Parathyroid adenoma (tissue), 2 donors: ENCODE results near the gene PLCXD3.

ENCODE experiments used
- H2AFZ ChIP-seq: fragments of 300-600 bp; sonication (generic); one replicate; pipeline ENCODE4 v1.7.0; 2017; ENCODE audit warnings: antibody characterized with exemption, mild to moderate bottlenecking
- H3K27ac ChIP-seq: fragments of 300-600 bp; sonication (generic); one replicate; pipeline ENCODE4 v1.7.0; 2017
- H3K27me3 ChIP-seq: fragments of 300-600 bp; sonication (generic); one replicate; pipeline ENCODE4 v1.7.0; 2017; ENCODE audit warnings: low read length; ENCODE audit not compliant: control insufficient read depth, insufficient read depth
- H3K36me3 ChIP-seq: fragments of 300-600 bp; sonication (generic); one replicate; pipeline ENCODE4 v1.7.0; 2017; ENCODE audit warnings: low read length; ENCODE audit not compliant: control insufficient read depth, insufficient read depth
- H3K4me1 ChIP-seq: fragments of 300-600 bp; sonication (generic); one replicate; pipeline ENCODE4 v1.7.0; 2017; ENCODE audit warnings: control low read depth
- H3K4me2 ChIP-seq: fragments of 300-600 bp; sonication (generic); one replicate; pipeline ENCODE4 v1.7.0; 2017; ENCODE audit warnings: low read length
- H3K4me3 ChIP-seq: fragments of 300-600 bp; sonication (generic); one replicate; pipeline ENCODE4 v1.7.0; 2017; ENCODE audit warnings: low read depth, low read length
- H3K79me2 ChIP-seq: fragments of 300-600 bp; sonication (generic); one replicate; pipeline ENCODE4 v1.7.0; 2017; ENCODE audit warnings: control low read depth
- H3K9ac ChIP-seq: fragments of 300-600 bp; sonication (generic); one replicate; pipeline ENCODE4 v1.7.0; 2017; ENCODE audit warnings: mild to moderate bottlenecking
- H3K9me3 ChIP-seq: fragments of 300-600 bp; sonication (generic); one replicate; pipeline ENCODE4 v1.7.0; 2017; ENCODE audit warnings: low read length; ENCODE audit not compliant: control insufficient read depth
- TF ChIP-seq, protein P1 (sequence below): fragments of 300-600 bp; sonication (generic); IDR thresholded peaks from one replicate; pipeline ENCODE4 v1.7.0; 2017; ENCODE audit warnings: antibody characterized with exemption, mild to moderate bottlenecking
- donor health status: primary hyperparathyroidism.

The PLCXD3 gene

DNA sequence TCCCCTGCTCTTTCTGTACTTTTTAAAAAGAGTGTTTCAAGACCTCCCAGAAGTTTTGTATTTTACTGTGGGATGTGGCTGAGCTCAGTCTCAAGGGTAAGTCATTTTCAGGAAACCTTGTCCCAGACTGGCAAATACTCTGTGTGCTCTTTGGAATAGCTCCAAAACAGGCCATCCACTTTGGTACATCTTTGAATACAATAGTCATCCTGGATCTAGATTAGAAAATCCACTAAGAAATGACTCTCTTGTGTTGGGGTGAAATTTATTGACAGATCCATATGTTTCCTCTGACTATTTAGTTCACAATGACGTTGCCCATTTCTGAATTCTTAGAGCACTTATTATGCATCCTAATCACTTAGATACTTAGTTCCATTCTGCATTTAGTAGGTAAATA, 95.2 kb downstream of the PLCXD3 start:
- Histone ChIP-seq H3K4me3 (no peak overlapping the region), H3K27me3 (no peaks in the 10 kb centered on the region), H3K27ac (no peak overlapping the region), H3K4me1 (no peaks in the 10 kb centered on the region), H3K9ac (no peak overlapping the region), H3K79me2 (no peaks in the 10 kb centered on the region), H3K4me2 (no peak overlapping the region), H3K36me3 (no peaks in the 10 kb centered on the region), H2AFZ (no peak overlapping the region), H3K9me3 (no peaks in the 10 kb centered on the region)
- TF ChIP-seq, protein P1, sequence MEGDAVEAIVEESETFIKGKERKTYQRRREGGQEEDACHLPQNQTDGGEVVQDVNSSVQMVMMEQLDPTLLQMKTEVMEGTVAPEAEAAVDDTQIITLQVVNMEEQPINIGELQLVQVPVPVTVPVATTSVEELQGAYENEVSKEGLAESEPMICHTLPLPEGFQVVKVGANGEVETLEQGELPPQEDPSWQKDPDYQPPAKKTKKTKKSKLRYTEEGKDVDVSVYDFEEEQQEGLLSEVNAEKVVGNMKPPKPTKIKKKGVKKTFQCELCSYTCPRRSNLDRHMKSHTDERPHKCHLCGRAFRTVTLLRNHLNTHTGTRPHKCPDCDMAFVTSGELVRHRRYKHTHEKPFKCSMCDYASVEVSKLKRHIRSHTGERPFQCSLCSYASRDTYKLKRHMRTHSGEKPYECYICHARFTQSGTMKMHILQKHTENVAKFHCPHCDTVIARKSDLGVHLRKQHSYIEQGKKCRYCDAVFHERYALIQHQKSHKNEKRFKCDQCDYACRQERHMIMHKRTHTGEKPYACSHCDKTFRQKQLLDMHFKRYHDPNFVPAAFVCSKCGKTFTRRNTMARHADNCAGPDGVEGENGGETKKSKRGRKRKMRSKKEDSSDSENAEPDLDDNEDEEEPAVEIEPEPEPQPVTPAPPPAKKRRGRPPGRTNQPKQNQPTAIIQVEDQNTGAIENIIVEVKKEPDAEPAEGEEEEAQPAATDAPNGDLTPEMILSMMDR = no peak

DNA sequence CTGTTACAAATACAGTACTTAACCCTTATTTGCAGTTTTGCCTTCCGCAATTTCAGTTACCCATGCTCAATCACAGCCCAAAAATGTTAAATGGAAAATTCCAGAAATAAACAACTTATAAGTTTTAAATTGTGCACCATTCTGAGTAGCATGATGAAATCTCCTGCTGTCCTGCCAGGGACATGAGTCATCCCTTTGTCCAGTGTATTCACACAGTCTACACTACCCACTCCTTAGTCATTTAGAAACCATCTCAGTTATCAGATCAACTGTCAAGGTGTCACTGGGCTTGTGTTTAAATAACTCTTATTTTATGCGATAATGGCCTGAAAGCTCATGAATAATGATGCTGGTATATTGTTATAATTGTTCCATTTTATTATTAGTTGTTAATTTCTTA, 95.8 kb downstream of the PLCXD3 start:
- no peaks in the 10 kb centered on the region for H3K4me1 ChIP-seq
- no peak overlapping the region for H3K4me3 ChIP-seq
- H3K27me3 ChIP-seq = no peaks in the 10 kb centered on the region
- H3K9me3 ChIP-seq = no peaks in the 10 kb centered on the region
- no peak overlapping the region for H3K27ac ChIP-seq
- no peak overlapping the region for H2AFZ ChIP-seq
- no peaks in the 10 kb centered on the region for H3K79me2 ChIP-seq
- H3K9ac ChIP-seq = no peak overlapping the region
- H3K36me3 ChIP-seq = no peaks in the 10 kb centered on the region
- TF ChIP-seq, protein P1 = no peak
- no peak overlapping the region for H3K4me2 ChIP-seq

DNA sequence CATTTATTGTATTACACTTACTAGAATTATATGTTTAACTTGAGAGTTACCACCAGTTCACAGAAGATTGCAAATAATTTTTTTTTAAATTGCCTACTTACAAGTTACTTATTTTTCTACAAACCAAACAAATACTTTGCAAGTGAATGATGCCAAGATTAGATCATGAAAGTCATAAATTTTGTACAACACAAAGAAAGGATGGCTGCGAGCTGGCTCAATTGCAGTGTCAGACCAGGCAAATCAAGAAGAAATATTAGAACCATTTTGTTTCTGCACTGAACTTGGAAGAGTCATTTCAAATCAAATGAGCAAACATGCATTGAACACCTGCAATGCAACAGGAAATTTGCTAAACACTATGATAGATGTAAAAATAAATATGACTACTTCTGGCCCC, 97.3 kb downstream of the PLCXD3 start:
- no peaks in the 10 kb centered on the region for H3K4me1 ChIP-seq
- TF ChIP-seq, protein P1 = no peak
- H3K4me2 ChIP-seq = no peak overlapping the region
- no peak overlapping the region for H3K27ac ChIP-seq
- no peaks in the 10 kb centered on the region for H3K9me3 ChIP-seq
- H2AFZ ChIP-seq = no peak overlapping the region
- H3K4me3 ChIP-seq = no peak overlapping the region
- H3K27me3 ChIP-seq = no peaks in the 10 kb centered on the region
- H3K9ac ChIP-seq = no peak overlapping the region
- no peaks in the 10 kb centered on the region for H3K79me2 ChIP-seq
- no peaks in the 10 kb centered on the region for H3K36me3 ChIP-seq

DNA sequence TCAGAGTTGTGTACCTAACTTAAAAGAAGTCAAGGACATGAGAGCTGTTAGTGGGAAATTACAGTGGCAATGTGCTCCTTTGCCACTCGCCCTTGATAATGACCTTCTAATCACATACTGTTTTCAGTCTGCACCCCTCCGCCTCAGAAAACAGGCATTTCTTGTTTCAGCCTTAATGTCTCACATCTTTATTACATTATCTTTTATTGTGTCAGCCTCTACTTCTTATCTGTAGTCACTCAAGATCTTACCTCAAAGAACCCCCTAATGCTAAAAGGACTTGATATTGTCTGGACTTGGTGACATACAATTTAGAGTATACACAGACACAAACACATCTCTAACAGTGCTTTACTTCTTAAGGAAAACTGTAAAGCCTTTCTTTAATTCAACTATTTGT, 97.9 kb downstream of the PLCXD3 start:
- H3K27ac ChIP-seq = no peak overlapping the region
- H3K27me3 ChIP-seq = no peaks in the 10 kb centered on the region
- no peak overlapping the region for H3K4me2 ChIP-seq
- no peaks in the 10 kb centered on the region for H3K9me3 ChIP-seq
- no peak overlapping the region for H2AFZ ChIP-seq
- H3K4me1 ChIP-seq = no peaks in the 10 kb centered on the region
- no peak overlapping the region for H3K4me3 ChIP-seq
- no peaks in the 10 kb centered on the region for H3K36me3 ChIP-seq
- TF ChIP-seq, protein P1 = no peak
- no peak overlapping the region for H3K9ac ChIP-seq
- no peaks in the 10 kb centered on the region for H3K79me2 ChIP-seq

DNA sequence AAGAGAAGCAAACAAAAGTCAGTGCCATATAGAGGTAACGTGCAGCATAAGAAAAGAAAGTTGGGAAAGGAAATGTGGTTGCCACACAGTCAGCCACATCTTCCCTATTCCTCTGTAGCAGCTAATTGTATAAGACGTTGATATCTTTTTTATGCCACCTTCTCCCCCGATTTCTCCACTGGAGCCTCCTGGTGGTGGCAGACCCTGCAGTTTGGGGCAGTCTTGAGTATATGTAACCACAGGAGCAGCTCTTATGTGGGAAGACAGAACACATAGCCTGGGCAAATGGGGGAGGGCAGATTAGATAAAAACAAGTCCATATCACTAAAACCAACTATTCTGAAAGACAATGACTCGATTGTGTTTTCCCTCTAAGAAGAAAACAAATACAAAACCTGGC, 99.7 kb downstream of the PLCXD3 start:
- H3K27me3 ChIP-seq = no peaks in the 10 kb centered on the region
- H3K9ac ChIP-seq = no peak overlapping the region
- H3K27ac ChIP-seq = no peak overlapping the region
- H2AFZ ChIP-seq = no peak overlapping the region
- H3K36me3 ChIP-seq = no peaks in the 10 kb centered on the region
- no peak overlapping the region for H3K4me3 ChIP-seq
- TF ChIP-seq, protein P1 = no peak
- no peaks in the 10 kb centered on the region for H3K79me2 ChIP-seq
- H3K9me3 ChIP-seq = no peaks in the 10 kb centered on the region
- no peak overlapping the region for H3K4me2 ChIP-seq
- H3K4me1 ChIP-seq = no peaks in the 10 kb centered on the region
